Upper lobe of left lung (tissue), 6 donors: Measurements from ENCODE around the gene CMIP. TPM values are rescaled to one million over a fixed set of nuclear protein-coding genes. Genes with fewer than 3 reads are reported as not detected.

Source experiments
- ATAC-seq, 2 donors: fragments of 200-7000 bp; cut with Tn5 transposase; one replicate each; pipeline ENCODE4 v1.9.1; 2022; ENCODE audit warnings: mild to moderate bottlenecking in 2 of 2, moderate library complexity in 2 of 2; ENCODE audit not compliant: low FRiP score in 2 of 2
- DNase-seq, 2 donors: peaks; one replicate each; pipeline ENCODE4 v3.0.0-alpha.2; 2019 to 2020
- H3K27ac ChIP-seq, 4 donors: fragments of 200-600 bp; sonication (generic); one replicate each; pipeline ENCODE4 v1.5.1; 2016 to 2019
- H3K27me3 ChIP-seq, 4 donors: fragments of 200-600 bp; sonication (generic); one replicate each; pipeline ENCODE4 v1.5.1; 2017 to 2019
- H3K36me3 ChIP-seq, 4 donors: fragments of 200-600 bp; sonication (generic); one replicate each; pipeline ENCODE4 v1.5.1; 2016 to 2019
- H3K4me1 ChIP-seq, 4 donors: fragments of 200-600 bp; sonication (generic); one replicate each; pipeline ENCODE4 v1.5.1; 2018 to 2019
- H3K4me3 ChIP-seq, 4 donors: fragments of 200-600 bp; sonication (generic); one replicate each; pipeline ENCODE4 v1.5.1; 2017 to 2019; ENCODE audit warnings: mild to moderate bottlenecking in 2 of 4, moderate library complexity in 1 of 4
- H3K9me3 ChIP-seq, 4 donors: fragments of 200-600 bp; sonication (generic); one replicate each; pipeline ENCODE4 v1.5.1; 2018 to 2019
- EP300 ChIP-seq, 4 donors: sonication (generic); formaldehyde crosslinking; IDR thresholded peaks; one replicate each; pipeline ENCODE4 v1.5.1; 2017; ENCODE audit warnings: antibody characterized with exemption in 4 of 4, control low read depth in 2 of 4
- POLR2A ChIP-seq, 4 donors: fragments of 450-650 bp; IDR thresholded peaks; one replicate each; pipeline ENCODE4 v1.5.1; 2016 to 2017; ENCODE audit warnings: antibody characterized with exemption in 4 of 4, mild to moderate bottlenecking in 2 of 4
- POLR2AphosphoS5 ChIP-seq, 2 donors: sonication (generic); formaldehyde crosslinking; IDR thresholded peaks; one replicate each; pipeline ENCODE4 v1.5.1; 2017; ENCODE audit warnings: antibody characterized with exemption in 2 of 2
- WGBS, 2 donors: methylation state at CpG; one replicate each; pipeline ENCODE4 v1.1.5; 2017 to 2018; 5-methylcytosine and 5-hydroxymethylcytosine counted together
- total RNA-seq, 6 donors: library from RNA; depleted of rRNA in 4 of 6; stranded (reverse); fragments of >200 nt in 4 of 6; gene quantifications; one replicate each; pipeline versions ENCODE4 v1.1.0 to v1.2.1, GENCODE V29; 2016 to 2021
- TF ChIP-seq, protein P1 (sequence below), 6 experiments: fragments of 450-650 bp in 4 of 6; fragments of 200-600 bp in 2 of 6; sonication (generic) in 2 of 6; IDR thresholded peaks; one replicate each; pipeline ENCODE4 v1.5.1; 2016 to 2019; ENCODE audit warnings: antibody characterized with exemption in 6 of 6
- donor health status: DM: no; HTN: no; CAD: no; lungs with moderate emphysema.
- donor health status: DM: no; HTN: yes; CAD: no; lungs with severe emphysema.

CMIP gene
- total RNA-seq, 6 donors from 2014 or later = 48.3 to 109 (median 67.6) TPM

DNA sequence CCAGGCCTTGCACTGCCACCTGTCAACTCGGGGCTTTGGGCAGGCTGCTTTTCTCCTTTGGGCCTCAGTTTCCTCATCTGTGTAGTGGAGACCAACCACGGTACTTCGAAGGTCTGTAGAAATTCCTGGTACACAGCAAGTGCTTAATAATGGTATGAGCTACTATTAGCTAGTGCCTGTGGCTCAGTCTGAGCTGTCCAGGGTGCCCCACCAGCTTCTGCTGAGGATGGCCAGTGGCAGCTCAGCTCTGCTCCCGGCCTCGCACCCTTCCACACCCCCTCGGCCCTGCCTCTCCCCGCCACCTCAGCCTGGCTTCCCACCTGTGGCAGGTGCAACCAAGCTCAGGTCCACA lies 308.2 kb downstream of the CMIP start:
- Histone ChIP-seq H3K9me3 (no peaks in the 10 kb centered on the region), H3K27ac (peak overlapping the region; percentile 54 to 88 (median 80)), H3K4me1 (peaks cover 16 to 33% (median 31%) of the 10 kb centered on the region in 4 donors), H3K4me3 (no peak overlapping the region), H3K36me3 (no peaks in the 10 kb centered on the region), H3K27me3 (no peaks in the 10 kb centered on the region)
- 90 to 98% methylated on average over 4 to 7 of the region's 7 CpGs for WGBS, 2 donors
- no peak for DNase-seq
- TF ChIP-seq, protein P1, sequence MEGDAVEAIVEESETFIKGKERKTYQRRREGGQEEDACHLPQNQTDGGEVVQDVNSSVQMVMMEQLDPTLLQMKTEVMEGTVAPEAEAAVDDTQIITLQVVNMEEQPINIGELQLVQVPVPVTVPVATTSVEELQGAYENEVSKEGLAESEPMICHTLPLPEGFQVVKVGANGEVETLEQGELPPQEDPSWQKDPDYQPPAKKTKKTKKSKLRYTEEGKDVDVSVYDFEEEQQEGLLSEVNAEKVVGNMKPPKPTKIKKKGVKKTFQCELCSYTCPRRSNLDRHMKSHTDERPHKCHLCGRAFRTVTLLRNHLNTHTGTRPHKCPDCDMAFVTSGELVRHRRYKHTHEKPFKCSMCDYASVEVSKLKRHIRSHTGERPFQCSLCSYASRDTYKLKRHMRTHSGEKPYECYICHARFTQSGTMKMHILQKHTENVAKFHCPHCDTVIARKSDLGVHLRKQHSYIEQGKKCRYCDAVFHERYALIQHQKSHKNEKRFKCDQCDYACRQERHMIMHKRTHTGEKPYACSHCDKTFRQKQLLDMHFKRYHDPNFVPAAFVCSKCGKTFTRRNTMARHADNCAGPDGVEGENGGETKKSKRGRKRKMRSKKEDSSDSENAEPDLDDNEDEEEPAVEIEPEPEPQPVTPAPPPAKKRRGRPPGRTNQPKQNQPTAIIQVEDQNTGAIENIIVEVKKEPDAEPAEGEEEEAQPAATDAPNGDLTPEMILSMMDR (IDR thresholded peaks at IDR 0.05) = no peak
- TF ChIP-seq EP300 (IDR thresholded peaks at IDR 0.05) (no peak), POLR2A (IDR thresholded peaks at IDR 0.05) (no peak), POLR2AphosphoS5 (IDR thresholded peaks at IDR 0.05) (no peak)
- peak in 1 of 2 donors; percentile 12 for ATAC-seq

DNA sequence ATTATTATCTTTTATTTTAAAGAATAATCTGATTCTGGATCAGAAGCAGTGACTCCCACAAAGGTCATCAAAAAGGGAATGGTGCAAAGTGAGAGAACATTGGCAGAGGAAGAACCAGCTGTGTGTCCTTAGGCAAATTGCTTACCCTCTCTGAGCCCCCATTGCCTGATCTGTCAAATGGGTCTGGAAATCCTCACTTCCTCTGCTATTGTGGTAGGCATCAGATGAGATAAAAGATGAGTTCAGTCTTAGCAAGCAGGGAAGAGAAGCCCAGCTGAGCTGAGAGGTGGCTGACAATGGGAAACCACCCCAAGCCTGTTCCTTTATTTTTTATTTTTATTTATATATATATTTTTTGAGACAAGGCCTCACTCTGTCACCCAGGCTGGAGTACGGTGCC lies 310.2 kb downstream of the CMIP start:
- peaks cover 16 to 33% (median 31%) of the 10 kb centered on the region in 4 donors for H3K4me1 ChIP-seq
- H3K36me3 ChIP-seq = no peaks in the 10 kb centered on the region
- no peak for DNase-seq
- ATAC-seq = no peak
- no peaks in the 10 kb centered on the region for H3K27me3 ChIP-seq
- WGBS, 2 donors = 95 to 100% methylated on average over 1 of the region's 1 CpG
- H3K9me3 ChIP-seq = no peaks in the 10 kb centered on the region
- TF ChIP-seq POLR2AphosphoS5 (IDR thresholded peaks at IDR 0.05) = no peak
- TF ChIP-seq POLR2A (IDR thresholded peaks at IDR 0.05) = no peak
- TF ChIP-seq, protein P1 (IDR thresholded peaks at IDR 0.05) = no peak
- no peak for TF ChIP-seq EP300 (IDR thresholded peaks at IDR 0.05)
- H3K27ac ChIP-seq = no peak overlapping the region
- no peak overlapping the region for H3K4me3 ChIP-seq

DNA sequence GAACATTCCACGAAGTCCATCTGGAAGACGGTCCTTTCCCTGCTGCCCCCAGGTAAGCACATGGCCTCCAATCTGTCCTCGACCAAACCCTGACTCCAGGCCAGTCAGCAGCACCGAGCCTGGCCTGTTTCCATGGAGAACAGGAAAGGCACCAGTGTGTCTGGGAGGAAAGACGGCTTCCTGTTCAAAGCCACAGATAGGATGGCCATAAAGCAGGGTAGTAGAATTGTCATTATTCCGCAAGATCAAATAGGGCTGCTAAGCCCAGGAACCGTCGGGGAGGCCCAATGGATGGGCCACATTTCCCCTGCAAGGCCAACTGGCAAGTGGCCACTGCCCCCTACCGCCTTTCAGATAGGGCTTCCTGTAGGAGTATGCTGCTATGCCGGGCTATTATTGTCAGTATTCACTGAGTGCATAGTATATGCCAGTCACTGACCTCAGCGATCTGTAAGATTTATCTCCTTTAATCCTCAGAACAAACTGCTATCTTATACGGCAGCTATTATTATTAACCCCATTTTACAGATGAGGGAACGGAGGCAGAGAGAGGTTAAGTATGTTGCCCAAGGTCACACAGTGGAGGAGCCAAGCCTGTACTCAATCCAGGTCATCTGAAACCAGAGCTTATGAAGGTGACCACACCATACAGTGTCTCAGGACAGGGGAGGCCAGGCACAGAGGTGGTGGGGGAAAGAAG lies 311.5 kb downstream of the CMIP start:
- Histone ChIP-seq H3K4me1 (peaks cover 16 to 33% (median 31%) of the 10 kb centered on the region in 4 donors), H3K4me3 (no peak overlapping the region), H3K36me3 (no peaks in the 10 kb centered on the region), H3K9me3 (no peaks in the 10 kb centered on the region), H3K27me3 (no peaks in the 10 kb centered on the region), H3K27ac (peak overlapping the region in 3 of 4 donors; percentile 3 to 68 (median 36))
- TF ChIP-seq POLR2AphosphoS5 (IDR thresholded peaks at IDR 0.05) = no peak
- TF ChIP-seq POLR2A (IDR thresholded peaks at IDR 0.05) = no peak
- TF ChIP-seq, protein P1 (IDR thresholded peaks at IDR 0.05) = no peak
- no peak for TF ChIP-seq EP300 (IDR thresholded peaks at IDR 0.05)
- 38 to 42% methylated on average over 11 to 13 of the region's 13 CpGs for WGBS, 2 donors
- ATAC-seq (peak; percentile 19 to 37), DNase-seq (no peak)

DNA sequence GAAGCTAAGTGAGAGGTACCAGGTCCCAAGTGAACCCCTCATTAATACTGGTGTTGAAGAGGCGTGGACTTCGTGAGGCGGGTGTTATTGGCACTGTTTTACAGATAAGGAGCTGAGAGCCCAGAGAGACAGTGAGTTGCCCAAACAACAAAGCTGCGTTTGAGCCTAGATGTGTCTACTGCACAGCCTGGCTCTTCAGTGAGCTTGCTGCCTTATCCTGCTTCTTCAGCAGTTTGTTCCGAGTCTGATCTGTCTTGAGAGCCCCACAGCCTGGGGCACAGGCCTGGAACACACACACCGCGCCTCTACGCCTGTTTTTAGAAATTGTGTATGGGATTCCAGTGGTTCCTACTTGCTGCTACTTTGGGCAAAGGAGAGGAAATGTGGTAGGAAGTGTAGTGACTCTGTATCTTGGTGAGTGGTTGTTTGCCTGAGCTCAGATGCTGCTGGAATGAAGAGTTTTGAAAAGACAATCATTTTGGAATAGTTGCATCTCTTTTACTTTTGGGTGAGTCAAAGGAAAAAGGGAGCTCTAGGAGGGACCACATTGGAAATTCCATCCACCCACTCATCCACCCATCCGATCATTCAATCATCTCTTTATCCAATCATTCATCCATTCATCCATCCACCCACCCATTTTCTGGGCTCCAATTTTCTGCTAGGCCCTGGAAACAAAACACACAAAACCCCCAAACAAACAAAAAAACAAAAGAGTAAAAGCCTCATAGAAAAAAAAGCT lies 312.2 kb downstream of the CMIP start:
- Histone ChIP-seq H3K4me3 (no peak overlapping the region), H3K4me1 (peaks cover 14 to 31% (median 28%) of the 10 kb centered on the region in 4 donors), H3K9me3 (no peaks in the 10 kb centered on the region), H3K27ac (peak overlapping the region in 3 of 4 donors; percentile 3 to 68 (median 36)), H3K27me3 (no peaks in the 10 kb centered on the region), H3K36me3 (no peaks in the 10 kb centered on the region)
- DNase-seq (no peak), ATAC-seq (no peak)
- 49 to 69% methylated on average over 8 to 9 of the region's 9 CpGs for WGBS, 2 donors
- no peak for TF ChIP-seq POLR2A (IDR thresholded peaks at IDR 0.05)
- TF ChIP-seq EP300 (IDR thresholded peaks at IDR 0.05) = no peak
- TF ChIP-seq, protein P1 (IDR thresholded peaks at IDR 0.05) = no peak
- no peak for TF ChIP-seq POLR2AphosphoS5 (IDR thresholded peaks at IDR 0.05)
